NAMALWA (cell line): ENCODE results near the gene XRRA1.
"Not testable (repeated sequence)": the region's sequence is repeated elsewhere in the genome, so short reads cannot be mapped to it uniquely, and the experiment has no call there.

ENCODE experiments used
- DNase-seq: peaks from one replicate; pipeline ENCODE4 v3.0.0-alpha.2; 2015; ENCODE audit warnings: low spot score

Gene XRRA1

DNA sequence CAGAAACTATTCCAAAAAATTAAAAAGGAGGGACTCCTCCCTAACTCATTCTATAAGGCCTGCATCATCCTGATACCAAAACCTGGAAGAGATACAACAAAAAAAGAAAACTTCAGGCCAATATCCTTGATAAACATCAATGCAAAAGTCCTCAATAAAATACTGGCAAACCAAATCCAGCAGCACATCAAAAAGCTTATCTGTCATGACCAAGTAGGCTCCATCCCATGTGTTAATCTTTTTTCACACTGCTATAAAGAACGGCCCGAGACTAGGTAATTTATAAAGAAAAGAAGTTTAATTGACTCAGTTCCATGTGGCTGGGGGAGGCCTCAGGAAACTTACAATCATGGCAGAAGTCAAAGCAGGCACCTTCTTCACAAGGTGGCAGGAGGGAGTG lies 123.3 kb downstream of the XRRA1 start:
- not testable (repeated sequence) for DNase-seq

DNA sequence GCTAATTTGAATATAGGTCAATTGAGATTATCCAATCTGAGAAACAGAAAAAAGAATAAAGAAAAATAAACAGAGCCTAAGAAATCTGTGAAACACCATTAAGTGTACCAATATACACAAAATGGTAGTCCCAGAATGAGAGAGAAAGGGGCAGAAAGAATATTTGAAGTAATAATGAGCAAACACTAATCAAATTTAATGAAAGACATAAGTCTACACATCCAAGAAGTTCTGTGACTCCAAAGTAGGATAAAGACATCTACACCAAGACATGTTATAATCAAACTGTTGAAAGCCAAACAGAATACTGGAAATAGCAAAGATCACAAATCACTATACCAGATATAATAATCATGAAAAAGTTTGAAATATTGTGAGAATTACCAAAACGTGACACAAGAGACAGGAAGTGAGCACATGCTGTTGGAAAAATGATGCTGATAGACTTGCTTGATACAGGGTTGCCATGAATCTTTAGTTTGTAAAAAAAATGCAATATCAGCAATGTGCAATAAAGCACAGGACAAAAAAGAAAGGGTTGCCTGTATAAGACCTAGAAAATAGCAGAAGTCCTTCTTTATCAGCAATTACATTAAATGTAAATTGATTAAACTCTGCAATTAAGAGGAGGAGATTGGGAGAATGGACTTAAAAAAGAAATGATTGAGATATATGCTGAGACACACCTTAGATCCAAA lies 124.5 kb downstream of the XRRA1 start:
- no peak for DNase-seq

DNA sequence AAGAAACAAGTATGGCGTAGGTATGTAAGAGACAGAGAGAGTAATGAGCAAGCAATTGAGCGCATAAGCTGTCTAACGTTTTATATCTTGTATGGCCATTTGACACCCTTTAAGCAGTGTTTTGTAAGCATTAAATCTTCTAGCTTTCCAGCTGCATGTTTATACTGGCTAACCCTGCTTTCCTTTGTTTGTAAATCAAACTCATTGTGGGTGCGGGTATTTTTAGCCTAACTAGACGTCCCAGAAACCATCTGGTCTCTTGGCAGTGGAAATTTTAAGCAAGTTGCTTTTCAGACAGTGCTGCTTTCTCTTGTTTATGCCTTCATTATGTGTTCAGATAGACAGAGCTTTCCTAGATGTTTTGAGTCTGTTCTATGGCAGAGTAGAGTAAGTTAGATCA lies 126.7 kb downstream of the XRRA1 start:
- no peak for DNase-seq

DNA sequence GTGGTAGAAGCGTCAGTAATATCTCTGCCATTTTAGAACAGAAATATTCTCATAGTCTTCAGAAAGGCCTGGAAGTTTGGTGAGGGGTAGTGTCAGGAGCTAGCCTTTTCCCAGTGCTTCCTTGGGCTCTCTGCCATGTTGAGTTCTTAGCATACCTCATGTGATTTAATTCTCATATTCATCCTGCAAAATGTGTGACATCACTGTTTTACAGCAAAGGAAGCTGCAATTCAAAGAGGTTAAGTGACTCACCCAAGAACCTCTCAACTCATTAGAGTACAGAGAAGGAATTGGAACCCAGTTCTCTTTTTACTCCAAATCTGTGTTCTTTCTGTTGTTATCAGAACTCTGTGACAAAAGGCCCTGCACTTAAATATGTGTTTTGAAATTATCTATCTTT lies 128.1 kb downstream of the XRRA1 start:
- DNase-seq: no peak

DNA sequence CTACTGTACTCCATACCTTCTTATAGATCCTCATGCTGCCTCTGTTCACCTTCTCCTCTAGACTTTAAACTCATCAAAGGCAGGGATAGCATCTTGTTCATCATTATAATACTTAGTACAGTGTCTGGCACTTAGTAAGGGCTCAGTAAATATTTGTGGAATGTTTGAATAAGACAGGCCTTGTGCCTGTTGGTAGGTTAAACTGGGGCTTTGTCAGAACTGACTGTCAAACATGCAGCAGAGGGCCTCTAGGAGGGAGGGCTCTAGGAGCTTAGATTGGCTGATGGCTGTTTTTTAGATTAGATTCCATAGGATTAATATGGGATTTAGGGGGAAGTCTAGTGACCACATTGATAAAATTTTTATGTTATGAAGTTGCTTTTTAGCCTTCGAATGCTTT lies 129.5 kb downstream of the XRRA1 start:
- DNase-seq: no peak

DNA sequence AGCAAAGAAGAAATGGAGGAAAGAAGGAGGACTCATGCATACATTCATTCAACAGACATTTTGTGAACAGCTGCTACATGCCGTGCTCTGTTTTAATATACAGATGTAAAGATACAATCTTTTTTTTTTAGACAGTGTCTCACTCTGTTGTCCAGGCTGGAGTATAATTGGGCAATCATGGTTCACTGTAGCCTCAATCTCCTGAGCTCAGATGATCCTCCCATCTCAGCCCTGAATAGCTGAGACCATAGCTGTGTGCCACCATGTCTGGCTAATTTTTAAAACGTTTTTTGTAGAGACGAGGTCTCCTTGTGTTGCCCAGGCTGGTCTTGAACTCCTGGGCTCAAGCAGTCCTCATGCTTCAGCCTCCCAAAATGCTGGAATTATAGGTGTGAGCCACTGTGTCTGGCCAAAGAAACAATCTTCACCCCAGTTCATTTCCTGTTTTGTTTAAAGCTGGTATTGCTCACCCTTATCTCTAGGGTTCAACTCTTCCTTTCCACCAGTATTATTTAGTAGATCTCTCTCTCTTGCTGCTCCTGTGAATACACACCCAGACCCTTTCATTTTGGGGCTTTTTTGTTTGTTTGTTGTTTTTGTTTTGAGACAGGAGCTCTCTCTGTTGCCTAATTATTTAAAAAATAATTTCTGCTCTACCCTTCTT lies 130.5 kb downstream of the XRRA1 start:
- DNase-seq: no peak

DNA sequence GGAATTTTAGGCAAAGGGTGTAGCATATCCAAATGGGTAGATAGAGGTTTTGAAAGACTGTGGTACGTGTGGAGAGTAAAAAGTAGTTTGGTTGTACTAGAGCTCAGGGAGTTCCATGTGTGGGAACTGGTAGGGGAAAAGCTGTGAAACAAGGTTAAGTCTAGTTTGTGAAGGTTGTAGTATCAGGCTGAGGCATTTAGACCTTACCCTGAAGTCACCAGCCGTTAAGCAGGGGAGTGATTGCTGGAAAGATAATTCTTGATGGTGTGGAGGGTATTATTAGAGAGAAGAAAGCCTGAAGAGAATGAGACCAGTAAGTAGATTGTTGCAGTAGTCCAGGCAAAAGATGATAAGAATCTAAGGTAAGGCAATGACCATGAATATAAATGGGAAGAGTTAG lies 132.2 kb downstream of the XRRA1 start:
- no peak for DNase-seq

DNA sequence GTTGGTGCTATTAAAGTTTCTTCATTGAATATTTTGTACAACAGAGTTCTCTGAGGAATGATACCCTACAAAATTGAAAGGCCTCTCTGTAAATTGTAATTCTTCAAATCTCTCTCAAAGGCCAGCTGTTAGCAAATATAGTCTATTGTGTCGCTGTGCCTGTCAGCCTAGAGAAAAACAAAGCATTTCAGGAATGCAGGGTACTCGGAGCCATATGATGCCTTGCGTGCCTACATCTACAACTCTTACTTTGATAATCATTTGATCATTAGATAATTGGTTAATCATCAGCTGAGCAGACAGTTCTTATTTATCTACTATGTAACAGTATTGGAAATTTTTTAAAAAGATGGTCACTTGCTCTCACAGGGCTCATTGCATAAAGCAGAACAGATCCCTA lies 132.9 kb downstream of the XRRA1 start:
- no peak for DNase-seq

DNA sequence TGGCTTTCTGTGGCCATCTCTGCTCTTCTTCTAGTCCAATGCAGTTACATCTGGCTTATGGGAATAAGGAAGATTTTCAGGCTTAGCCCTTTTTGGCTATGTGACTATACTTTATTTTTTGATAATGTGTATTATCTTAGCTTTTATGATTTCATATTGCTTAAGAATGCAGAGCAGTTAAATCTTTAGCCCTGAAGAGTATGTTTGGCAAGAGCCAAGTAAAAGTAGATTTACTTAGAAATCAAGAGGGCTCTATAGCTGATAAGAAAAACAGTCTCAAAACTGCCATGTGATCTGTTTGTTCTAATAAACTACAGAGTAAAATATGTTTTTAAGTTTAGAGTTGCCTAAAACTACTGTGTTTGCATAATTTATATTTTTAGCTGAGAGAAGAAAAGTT lies 139.1 kb downstream of the XRRA1 start:
- DNase-seq: no peak

DNA sequence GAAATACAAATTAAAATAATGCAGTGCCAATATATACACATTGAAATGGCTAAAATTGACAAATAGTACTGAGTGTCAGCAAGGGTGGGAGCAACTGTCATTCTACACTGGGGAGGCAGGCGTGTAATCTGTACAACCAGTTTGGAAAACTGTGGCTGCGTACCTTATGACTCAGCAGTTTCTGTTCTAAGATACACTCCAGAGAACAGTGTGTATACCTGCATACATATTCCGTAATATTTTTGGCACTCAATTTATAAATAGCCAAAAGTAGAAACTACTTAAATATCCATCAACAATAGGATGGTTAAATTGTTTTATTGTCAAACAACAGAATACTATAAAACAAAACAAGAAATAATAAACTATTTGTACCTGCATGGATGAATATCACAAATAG lies 142.6 kb downstream of the XRRA1 start:
- DNase-seq: no peak

DNA sequence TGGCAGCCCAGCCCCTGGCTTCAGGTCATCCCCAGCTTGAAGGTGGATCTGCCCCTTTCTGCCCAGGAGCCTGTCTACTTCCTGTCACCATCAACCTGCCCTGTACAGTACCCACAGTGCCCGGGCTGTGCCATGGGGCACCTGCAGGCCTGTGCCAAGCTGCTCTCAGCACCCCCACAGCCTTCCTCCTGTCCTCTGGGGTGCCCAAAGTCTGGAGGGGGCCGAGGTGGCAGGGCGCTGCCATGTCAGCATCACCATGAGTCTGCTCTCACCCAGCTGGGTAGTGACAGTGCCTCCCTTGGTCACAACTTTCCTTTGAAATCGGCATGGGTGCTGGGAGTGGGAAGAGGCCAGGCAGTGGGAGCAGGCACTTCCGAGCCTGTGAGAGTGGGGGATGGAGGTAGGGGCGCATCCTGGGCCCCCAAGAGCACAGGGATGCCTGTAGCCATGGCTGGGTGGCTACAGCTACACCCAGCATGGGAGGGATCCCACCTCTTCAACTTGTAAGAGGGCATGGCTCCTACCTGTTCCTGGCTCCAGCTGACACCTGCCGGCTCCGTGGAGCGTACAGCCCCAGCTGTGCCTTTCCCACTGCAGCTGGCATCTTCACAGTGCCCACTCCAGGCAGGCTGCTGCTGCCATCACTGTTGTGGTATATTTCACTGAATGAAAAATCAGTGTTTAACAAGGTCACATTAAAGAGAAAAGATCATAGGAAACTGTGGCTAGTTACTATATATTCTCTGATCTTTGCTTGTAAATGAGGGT lies 157.4 kb downstream of the XRRA1 start:
- no peak for DNase-seq
